HS-27A (cell line): ENCODE results near the gene TPM2.

ENCODE experiments used
- DNase-seq: peaks from one replicate; pipeline ENCODE4 v3.0.0-alpha.2; 2012; ENCODE audit warnings: low read depth, missing footprints

TPM2 gene

DNA sequence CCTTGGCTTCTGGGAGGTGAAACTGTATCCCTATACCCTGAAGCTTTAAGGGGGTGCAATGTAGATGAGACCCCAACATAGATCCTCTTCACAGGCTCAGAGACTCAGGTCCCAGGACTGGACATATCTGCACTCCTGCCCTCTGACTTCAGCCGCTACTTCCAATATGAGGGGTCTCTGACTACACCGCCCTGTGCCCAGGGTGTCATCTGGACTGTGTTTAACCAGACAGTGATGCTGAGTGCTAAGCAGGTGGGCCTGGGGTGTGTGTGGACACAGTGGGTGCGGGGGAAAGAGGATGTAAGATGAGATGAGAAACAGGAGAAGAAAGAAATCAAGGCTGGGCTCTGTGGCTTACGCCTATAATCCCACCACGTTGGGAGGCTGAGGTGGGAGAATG is 10.6 kb downstream of the TPM2 start:
- no peak for DNase-seq

DNA sequence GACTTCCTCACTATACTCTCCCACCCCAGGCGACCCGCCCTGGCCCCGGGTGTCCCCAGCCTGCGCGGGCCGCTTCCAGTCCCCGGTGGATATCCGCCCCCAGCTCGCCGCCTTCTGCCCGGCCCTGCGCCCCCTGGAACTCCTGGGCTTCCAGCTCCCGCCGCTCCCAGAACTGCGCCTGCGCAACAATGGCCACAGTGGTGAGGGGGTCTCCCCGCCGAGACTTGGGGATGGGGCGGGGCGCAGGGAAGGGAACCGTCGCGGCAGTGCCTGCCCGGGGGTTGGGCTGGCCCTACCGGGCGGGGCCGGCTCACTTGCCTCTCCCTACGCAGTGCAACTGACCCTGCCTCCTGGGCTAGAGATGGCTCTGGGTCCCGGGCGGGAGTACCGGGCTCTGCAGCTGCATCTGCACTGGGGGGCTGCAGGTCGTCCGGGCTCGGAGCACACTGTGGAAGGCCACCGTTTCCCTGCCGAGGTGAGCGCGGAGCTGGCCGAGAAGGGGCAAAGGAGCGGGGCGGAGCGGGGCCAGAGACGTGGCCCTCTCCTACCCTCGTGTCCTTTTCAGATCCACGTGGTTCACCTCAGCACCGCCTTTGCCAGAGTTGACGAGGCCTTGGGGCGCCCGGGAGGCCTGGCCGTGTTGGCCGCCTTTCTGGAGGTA is 13.9 kb downstream of the TPM2 start:
- DNase-seq: no peak

- DNase-seq: no peak
Measured at GRCh38 chr9:35675204-35675603, 14.5 kb downstream of the TPM2 start.

DNA sequence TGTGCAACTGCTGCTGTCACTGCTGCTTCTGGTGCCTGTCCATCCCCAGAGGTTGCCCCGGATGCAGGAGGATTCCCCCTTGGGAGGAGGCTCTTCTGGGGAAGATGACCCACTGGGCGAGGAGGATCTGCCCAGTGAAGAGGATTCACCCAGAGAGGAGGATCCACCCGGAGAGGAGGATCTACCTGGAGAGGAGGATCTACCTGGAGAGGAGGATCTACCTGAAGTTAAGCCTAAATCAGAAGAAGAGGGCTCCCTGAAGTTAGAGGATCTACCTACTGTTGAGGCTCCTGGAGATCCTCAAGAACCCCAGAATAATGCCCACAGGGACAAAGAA is 15.7 kb downstream of the TPM2 start:
- no peak for DNase-seq

- DNase-seq: no peak
Measured at GRCh38 chr9:35673132-35674024, 16.3 kb downstream of the TPM2 start, which contains the start of gene CA9. Gene CA9 (plus strand): TSS chr9:35673928. CDS start chr9:35673960, 32 bp downstream.

GRCh38 chr9:35669331-35670145 is 20.2 kb downstream of the TPM2 start:
- no peak for DNase-seq

DNA sequence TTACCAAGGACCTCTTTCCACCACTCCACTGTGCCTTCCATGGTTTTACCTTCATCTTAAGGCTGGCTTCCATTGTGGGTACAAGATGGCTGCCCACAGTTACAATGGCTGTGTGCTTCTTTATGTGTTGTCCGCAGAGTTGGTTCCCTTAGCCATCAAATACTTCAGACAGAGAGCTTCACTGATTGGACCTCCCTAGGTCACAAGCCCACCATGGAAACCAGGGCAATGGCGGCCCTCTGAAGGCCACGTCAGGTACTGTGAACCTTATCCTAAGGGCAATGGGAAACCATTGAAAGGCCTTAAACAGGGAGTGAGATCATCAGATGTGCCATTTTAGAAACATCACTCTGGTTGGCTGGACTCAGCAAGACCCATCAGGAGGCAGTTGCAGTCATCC is 21.8 kb downstream of the TPM2 start:
- DNase-seq: no peak

DNA sequence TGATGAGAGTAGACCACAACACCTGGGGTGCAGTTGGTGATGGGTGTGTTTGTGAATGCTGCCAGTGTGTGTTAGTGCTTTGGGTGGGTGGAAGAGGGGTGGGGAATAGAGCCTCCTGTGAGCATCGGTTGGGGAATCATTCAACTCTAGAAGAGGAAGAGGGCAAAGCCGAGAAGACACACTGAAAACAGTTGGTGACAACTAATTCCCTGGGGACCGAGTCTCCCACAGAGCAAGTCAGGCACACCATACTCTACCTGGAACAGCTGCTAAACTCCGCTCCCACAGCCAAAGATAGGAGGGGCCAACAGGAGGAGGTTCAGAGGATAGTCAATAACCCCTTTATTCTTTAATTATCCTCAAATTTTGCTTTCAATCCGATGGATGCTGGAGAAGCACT is 23.2 kb downstream of the TPM2 start:
- DNase-seq: no peak

DNA sequence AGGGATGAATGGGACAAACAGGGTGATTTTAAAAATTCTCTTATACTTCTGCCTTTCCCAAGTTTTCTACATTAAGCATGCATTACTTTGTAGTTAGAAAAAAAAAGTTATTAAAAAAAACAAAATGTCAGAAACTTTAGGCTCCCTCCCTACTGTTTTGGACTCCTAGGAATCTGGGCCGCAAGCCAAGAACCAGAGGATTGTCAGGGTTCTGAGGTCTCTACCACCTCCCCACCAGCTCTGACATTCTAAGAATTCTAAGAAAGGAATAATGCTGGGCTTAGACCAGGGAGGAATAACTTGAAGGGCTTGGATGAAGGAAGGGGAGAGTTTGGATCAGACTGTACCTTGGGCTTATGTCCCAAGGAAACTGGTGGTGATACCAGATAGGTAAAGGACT is 23.7 kb downstream of the TPM2 start:
- DNase-seq: no peak

DNA sequence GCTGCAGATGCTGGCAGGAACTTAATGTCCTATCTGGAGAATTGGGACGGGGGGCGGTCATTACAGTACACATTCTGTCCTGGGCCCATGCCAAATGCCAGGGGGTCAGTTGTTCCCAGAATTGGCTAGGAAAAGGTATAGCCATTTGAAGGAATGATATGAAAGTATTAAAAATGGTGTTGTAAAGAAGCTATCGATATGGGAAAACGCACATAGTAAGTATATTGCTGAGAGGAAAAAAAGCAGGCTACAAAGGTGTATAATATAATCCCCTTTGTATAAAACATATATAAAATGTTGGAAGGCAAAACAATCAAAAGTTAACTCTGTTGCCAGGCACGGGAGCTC is 24.3 kb downstream of the TPM2 start:
- DNase-seq: no peak

DNA sequence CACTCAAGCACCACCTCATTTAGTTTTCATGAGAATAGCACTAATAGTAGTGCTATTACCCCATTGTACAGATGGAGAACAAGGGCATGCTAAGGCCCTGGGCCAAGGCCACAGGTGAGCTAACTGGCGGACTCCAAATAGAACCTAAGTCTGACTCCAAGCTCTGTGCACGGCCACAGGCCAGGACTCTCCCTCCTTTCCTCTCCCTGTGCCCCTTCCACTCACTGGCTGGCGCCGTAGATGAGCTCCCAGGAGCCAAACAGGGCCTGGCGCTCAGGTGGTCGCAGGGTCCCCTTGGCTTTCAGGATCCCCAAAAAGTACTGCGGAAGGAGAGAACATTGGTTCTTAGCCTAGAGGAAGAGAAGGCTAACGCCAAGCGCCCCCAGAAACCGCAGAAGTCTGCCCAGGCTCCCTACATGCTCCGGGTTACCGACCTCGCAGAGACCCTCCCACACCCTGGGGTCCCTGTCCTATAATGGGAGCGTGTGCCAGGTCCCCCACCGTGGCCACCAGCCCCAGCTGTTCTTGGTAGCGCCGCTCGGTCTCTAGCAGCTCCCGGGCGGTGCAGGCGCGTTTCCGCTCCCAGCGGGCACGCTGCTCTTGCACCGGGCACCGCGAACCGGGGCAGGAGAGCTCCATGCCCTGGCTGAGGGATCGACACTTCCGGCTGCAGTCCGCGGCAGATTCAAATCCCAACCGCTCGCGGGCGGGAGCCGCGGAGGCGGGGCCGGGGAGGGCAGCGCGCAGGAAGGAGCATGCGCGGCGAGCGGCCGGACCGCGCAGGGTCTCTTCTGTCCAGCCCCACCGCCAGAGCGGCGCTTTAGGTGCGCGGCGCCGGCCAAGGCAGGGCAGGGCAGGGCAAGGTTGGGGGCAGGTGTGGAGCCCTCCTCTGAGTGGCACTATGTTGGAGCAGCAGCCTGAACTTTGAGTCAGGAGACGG is 24.9 kb downstream of the TPM2 start, which contains the start of gene ARHGEF39:
Gene ARHGEF39 (minus strand): TSS at position 665 of the 940 bp plus-strand sequence. CDS start 26 bp downstream, at position 639.
- DNase-seq: no peak

DNA sequence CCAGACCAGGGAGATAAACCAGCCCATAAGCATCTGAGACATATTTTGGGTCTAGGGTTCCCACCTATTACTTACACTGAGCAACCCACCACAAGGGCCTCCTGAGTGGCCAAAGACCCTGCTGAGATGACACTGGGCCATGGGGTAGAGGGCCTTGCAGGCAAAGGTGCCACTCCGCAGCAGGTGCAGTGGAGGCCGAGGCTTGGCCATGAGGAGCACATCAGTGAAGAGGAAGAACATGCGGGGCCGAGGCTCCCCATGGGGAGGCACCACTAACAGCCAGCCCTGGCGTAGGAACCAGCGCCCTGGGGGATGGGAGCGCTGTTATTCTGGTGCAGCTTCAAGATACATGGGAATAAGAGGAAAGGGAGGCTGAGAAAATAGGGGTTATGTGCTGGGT is 27.3 kb downstream of the TPM2 start:
- DNase-seq: no peak

- DNase-seq: no peak
Measured at GRCh38 chr9:35661756-35662350, 27.9 kb downstream of the TPM2 start.

GRCh38 chr9:35660966-35661415 is 28.7 kb downstream of the TPM2 start:
- DNase-seq: no peak

- DNase-seq: no peak
Measured at GRCh38 chr9:35659340-35659739, 30.4 kb downstream of the TPM2 start.

DNA sequence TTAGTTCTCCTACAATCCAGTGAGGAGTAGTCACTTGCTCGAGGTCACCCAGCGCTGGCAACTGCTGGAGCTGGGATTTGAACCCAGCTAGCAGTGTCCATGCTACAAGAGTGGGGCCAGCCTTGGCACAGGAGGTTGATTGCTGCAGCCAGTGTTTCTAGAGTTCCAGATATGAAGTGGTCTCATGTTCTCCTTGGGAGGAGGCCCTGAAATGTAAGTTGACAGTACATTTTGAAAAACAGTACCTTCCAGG is 30.8 kb downstream of the TPM2 start:
- no peak for DNase-seq

DNA sequence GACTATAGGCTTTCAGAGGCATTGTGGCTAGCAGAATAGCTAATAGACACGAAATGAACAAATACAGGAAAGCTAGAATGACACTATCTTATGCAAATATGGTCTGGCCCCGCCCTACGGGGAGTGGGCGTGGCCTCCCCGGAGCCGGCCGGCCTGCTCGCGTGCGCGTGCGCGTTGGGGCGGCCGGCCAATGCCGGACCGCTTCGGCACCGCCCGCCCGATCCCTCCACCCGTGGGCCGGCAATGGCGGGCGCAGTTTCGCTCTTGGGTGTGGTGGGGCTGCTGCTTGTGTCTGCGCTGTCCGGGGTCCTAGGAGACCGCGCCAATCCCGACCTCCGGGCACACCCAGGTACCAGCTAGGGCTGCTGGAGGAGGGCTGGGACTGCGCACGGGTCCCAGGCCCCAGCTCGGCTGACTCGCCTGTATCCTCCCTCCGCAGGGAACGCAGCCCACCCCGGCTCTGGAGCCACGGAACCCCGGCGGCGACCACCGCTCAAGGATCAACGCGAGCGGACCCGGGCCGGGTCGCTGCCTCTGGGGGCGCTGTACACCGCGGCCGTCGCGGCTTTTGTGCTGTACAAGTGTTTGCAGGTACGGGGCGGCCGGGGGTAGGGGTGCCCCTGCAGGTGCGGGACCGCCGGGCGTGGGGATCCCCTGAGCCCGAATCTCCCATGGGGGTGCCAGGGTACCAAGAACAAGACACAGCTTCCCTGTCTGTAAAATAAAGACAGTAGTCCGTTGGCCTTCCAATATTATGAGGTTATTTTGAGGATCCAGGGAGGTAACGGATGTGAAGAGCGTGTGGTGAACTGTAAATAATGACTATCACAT is 31.4 kb downstream of the TPM2 start, which contains the start of gene CCDC107:
Gene CCDC107 (plus strand): TSS at position 156 of the 831 bp plus-strand sequence. CDS start 88 bp downstream, at position 244.
- DNase-seq: no peak

DNA sequence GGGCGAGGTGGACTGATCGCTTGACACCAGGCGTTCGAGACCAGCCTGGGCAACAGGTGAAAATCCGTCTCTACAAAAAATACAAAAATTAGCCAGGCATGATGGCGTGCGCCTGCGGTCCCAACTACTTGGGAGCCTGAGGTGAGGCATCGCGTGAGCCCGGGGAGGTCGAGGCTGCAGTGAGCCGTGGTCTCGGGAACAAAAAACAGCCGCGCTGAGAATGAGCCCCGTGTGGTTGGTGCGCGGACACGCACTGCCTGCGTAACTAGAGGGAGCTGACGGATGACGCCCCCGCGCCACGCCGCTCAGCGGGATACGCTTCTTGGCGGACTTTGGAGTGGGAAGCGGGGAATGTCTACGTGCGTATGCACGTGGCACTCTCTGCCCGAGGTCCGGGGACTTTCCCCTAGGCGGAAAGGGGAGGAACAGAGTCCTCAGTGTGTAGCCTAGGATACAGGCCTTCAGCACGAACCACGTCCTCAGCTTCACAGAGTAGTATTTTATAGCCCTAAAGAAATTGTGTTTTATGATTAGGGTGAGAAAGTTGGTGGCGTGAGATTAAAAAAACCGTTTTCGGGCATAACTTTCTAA is 32.1 kb downstream of the TPM2 start, which contains the start of gene RMRP:
Gene RMRP (minus strand): TSS at position 474 of the 591 bp plus-strand sequence.
- DNase-seq: peak; percentile 96

DNA sequence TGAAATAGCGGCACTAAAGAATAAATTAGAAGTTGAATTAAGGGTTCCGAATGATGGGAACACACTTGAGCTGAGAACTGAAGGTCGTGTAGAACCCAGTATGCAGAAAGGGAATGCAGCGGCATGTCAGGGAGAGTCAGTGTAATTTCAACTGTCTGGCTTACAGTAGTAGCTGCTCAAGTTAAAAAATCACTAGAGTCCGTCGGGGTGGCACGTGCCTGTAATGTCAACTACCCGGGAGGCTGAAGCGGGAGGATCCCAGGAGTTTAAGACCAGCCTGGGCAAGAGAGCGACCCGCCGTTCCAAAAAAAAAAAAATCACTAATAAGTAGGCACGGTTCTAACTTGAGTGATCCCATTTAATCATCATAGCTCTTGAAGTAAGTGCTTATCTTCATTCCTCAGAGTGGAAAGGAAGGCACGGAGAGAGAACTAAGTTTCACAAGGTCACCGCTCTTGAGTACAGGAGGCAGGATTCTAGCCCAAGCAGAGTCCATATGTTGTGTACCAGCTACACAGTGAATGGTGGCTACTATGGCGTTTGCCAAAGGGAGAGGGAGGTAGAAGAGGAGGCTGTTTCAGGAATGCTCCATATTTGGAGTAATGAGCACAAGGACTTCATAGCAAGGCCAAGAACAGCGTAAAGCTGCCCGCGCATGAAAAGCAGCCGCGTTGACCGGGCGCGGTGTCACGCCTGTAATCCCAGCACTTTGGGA is 32.7 kb downstream of the TPM2 start:
- DNase-seq: no peak
